ENCODE results near the gene VPS13A.
A peak's percentile ranks its signal among the peaks of the same experiment; 100 is the strongest.

VPS13A gene

DNA sequence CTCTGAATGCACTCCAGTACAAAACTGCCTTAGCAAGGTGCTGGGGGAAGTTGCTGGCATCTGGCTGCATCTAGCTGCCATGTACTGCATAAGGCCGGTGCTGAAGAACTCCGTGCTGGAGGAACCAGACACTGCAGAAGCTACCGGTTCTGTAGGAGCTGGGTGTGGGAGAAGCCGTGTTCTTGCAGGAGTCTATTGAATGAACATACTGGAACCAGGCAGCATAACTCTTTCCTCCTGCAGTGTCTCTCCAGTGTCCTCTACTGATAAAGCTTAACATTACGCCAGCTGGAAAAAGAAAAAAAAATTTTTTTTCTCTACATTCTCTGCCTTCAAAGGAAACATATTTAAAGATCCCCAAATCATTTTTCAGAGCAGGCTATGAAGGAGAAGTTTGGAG is 38.5 kb downstream of the VPS13A start:
- Mint-ChIP-seq H3K4me3 (no peak overlapping the region), H3K27me3 (ENCODE audit: low read depth) (no peaks in the 10 kb centered on the region), H3K27ac (no peak overlapping the region), H3K36me3 (ENCODE audit: low read depth) (peaks cover 40% of the 10 kb centered on the region), H3K4me1 (no peaks in the 10 kb centered on the region), H3K9me3 (no peaks in the 10 kb centered on the region)
- TF ChIP-seq CTCF (IDR thresholded peaks at IDR 0.05; ENCODE audit: unreplicated experiment in 3 of 3), result peak; percentile 44 to 45 (median 45)

- Mint-ChIP-seq H3K4me1 (no peaks in the 10 kb centered on the region), H3K9me3 (no peaks in the 10 kb centered on the region)
Measured at GRCh38 chr9:77218612-77219011, 41.3 kb downstream of the VPS13A start.

GRCh38 chr9:77221431-77221830 is 44.1 kb downstream of the VPS13A start:
- no peaks in the 10 kb centered on the region for H3K9me3 Mint-ChIP-seq
- H3K36me3 Mint-ChIP-seq (ENCODE audit: low read depth), result peaks cover 51% of the 10 kb centered on the region
- no peaks in the 10 kb centered on the region for H3K4me1 Mint-ChIP-seq
- no peak overlapping the region for H3K4me3 Mint-ChIP-seq
- no peak overlapping the region for H3K27ac Mint-ChIP-seq
- H3K27me3 Mint-ChIP-seq (ENCODE audit: low read depth), result no peaks in the 10 kb centered on the region
- no peak for TF ChIP-seq CTCF (IDR thresholded peaks at IDR 0.05; ENCODE audit: unreplicated experiment in 3 of 3)

More at GRCh38 chr9:77218612-77219011, 41.3 kb downstream of the VPS13A start:
- peaks cover 51% of the 10 kb centered on the region for H3K36me3 Mint-ChIP-seq (ENCODE audit: low read depth)
- no peaks in the 10 kb centered on the region for H3K27me3 Mint-ChIP-seq (ENCODE audit: low read depth)
- no peak overlapping the region for H3K27ac Mint-ChIP-seq
- no peak for TF ChIP-seq CTCF (IDR thresholded peaks at IDR 0.05; ENCODE audit: unreplicated experiment in 3 of 3)
- H3K4me3 Mint-ChIP-seq, result no peak overlapping the region

DNA sequence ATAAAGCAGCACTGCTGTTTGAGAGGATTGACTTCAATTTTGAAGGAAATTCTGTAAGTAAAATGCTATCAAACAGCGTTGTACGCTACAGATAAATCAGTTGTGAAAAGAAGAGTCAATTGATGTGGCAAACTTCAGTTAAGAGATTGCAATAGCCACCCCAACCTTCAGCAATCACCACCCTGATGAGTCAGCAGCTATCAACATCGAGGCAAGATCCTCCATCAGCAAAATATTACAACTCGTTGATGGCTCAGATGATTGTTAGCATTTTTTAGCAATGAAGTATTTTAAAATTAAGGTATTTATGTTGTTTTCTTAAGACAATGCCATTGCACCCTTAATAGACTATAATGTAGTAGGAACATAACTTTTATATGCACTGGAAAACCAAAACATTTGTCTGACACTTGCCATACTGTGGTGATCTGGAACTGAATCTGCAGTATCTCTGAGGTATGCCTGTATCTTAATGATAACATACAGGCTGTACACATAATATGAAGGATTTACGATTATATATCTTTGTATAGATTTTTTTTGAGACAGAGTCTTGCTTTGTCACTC is 47.5 kb downstream of the VPS13A start:
- no peaks in the 10 kb centered on the region for H3K27me3 Mint-ChIP-seq (ENCODE audit: low read depth)
- no peaks in the 10 kb centered on the region for H3K4me1 Mint-ChIP-seq
- H3K36me3 Mint-ChIP-seq (ENCODE audit: low read depth), result peaks cover 56% of the 10 kb centered on the region
- H3K4me3 Mint-ChIP-seq, result no peak overlapping the region
- H3K27ac Mint-ChIP-seq, result no peak overlapping the region
- peaks cover 5% of the 10 kb centered on the region for H3K9me3 Mint-ChIP-seq
- no peak for TF ChIP-seq CTCF (IDR thresholded peaks at IDR 0.05; ENCODE audit: unreplicated experiment in 3 of 3)

DNA sequence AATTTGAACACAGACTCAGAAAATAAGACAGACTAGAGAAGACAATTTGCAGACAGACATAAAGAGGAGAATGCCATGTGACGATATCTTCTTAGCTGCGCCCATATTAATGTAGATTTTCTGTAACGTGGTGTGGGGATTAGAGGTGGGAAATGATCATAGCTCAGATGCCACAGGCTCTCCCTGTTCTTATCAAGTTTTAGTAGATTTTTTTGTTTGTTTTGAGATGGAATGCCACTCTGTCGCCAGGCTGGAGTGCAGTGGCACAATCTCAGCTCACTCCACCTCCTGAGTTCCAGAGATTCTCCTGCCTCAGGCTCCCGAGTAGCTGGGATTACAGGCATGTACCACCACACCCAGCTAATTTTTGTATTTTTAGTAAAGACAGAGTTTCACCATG is 59.4 kb downstream of the VPS13A start:
- Mint-ChIP-seq H3K27ac (no peak overlapping the region), H3K27me3 (ENCODE audit: low read depth) (no peaks in the 10 kb centered on the region), H3K36me3 (ENCODE audit: low read depth) (peaks cover 57% of the 10 kb centered on the region), H3K9me3 (peaks cover 4% of the 10 kb centered on the region), H3K4me1 (no peaks in the 10 kb centered on the region), H3K4me3 (no peak overlapping the region)
- TF ChIP-seq CTCF (IDR thresholded peaks at IDR 0.05; ENCODE audit: unreplicated experiment in 3 of 3), result no peak

- Mint-ChIP-seq H3K9me3 (no peaks in the 10 kb centered on the region), H3K27me3 (ENCODE audit: low read depth) (no peaks in the 10 kb centered on the region), H3K4me3 (no peak overlapping the region), H3K4me1 (no peaks in the 10 kb centered on the region), H3K36me3 (ENCODE audit: low read depth) (peaks cover 50% of the 10 kb centered on the region), H3K27ac (no peak overlapping the region)
- TF ChIP-seq CTCF (IDR thresholded peaks at IDR 0.05; ENCODE audit: unreplicated experiment in 3 of 3), result no peak
Measured at GRCh38 chr9:77237896-77238295, 60.6 kb downstream of the VPS13A start.

Data from nephron (organoid).